GM21723 (cell line): Measurements from ENCODE around the gene DENND4A.
"Not testable (repeated sequence)": the region's sequence is repeated elsewhere in the genome, so short reads cannot be mapped to it uniquely, and the experiment has no call there.

ENCODE experiments used
- ATAC-seq: cut with Tn5 transposase; IDR thresholded peaks from one replicate; pipeline ENCODE4 v1.9.1; 2021; ENCODE audit warnings: mild to moderate bottlenecking, moderate library complexity; ENCODE audit not compliant: unreplicated experiment

Gene DENND4A

GRCh38 chr15:65761210-65761926 lies 30.7 kb downstream of the DENND4A start:
- no peak for ATAC-seq

GRCh38 chr15:65759441-65759840 lies 32.7 kb downstream of the DENND4A start:
- ATAC-seq, result no peak

- no peak for ATAC-seq
Measured at GRCh38 chr15:65758242-65758641, 33.9 kb downstream of the DENND4A start.

GRCh38 chr15:65757256-65757655 lies 34.8 kb downstream of the DENND4A start:
- no peak for ATAC-seq

- no peak for ATAC-seq
Measured at GRCh38 chr15:65752151-65752700, 39.9 kb downstream of the DENND4A start.

GRCh38 chr15:65751431-65751830 lies 40.7 kb downstream of the DENND4A start:
- no peak for ATAC-seq

- no peak for ATAC-seq
Measured at GRCh38 chr15:65747265-65747664, 44.8 kb downstream of the DENND4A start.

- ATAC-seq, result no peak
Measured at GRCh38 chr15:65743637-65744252, 48.3 kb downstream of the DENND4A start.

- ATAC-seq, result no peak
Measured at GRCh38 chr15:65740148-65740547, 51.9 kb downstream of the DENND4A start.

- no peak for ATAC-seq
Measured at GRCh38 chr15:65738649-65739048, 53.4 kb downstream of the DENND4A start.

- not testable (repeated sequence) for ATAC-seq
Measured at GRCh38 chr15:65733599-65733998, 58.5 kb downstream of the DENND4A start.

- ATAC-seq, result no peak
Measured at GRCh38 chr15:65732698-65733097, 59.4 kb downstream of the DENND4A start.

- no peak for ATAC-seq
Measured at GRCh38 chr15:65731926-65732325, 60.2 kb downstream of the DENND4A start.

- no peak for ATAC-seq
Measured at GRCh38 chr15:65730549-65731172, 61.4 kb downstream of the DENND4A start.

GRCh38 chr15:65724464-65725215 lies 67.5 kb downstream of the DENND4A start:
- ATAC-seq, result no peak

GRCh38 chr15:65723876-65724275 lies 68.2 kb downstream of the DENND4A start:
- ATAC-seq, result no peak

GRCh38 chr15:65722191-65722590 lies 69.9 kb downstream of the DENND4A start:
- no peak for ATAC-seq

- no peak for ATAC-seq
Measured at GRCh38 chr15:65712415-65712814, 79.7 kb downstream of the DENND4A start.

GRCh38 chr15:65695081-65695480 lies 97.0 kb downstream of the DENND4A start:
- ATAC-seq, result no peak

- no peak for ATAC-seq
Measured at GRCh38 chr15:65690778-65691177, 101.3 kb downstream of the DENND4A start.

- no peak for ATAC-seq
Measured at GRCh38 chr15:65690173-65690572, 101.9 kb downstream of the DENND4A start.
